Measurements from ENCODE around the gene PDLIM1. TPM values are rescaled to one million over a fixed set of nuclear protein-coding genes. Genes with fewer than 3 reads are reported as not detected.

PDLIM1 gene
- total and polyA plus RNA-seq, 10 of the 15 experiments (the other 5 are each of a cell fraction or from before 2014, with no cell fraction given), result 95.7 to 714 (median 309) TPM

GRCh38 chr10:95278061-95278988 lies 12.5 kb downstream of the PDLIM1 start:
- intact Hi-C loops (cut with micrococcal nuclease; ENCODE audit: unreplicated experiment), result no loop called here
- Histone ChIP-seq H3K4me2 (ENCODE audit: control insufficient read depth, insufficient read depth) (peak overlapping the region; percentile 34), H3K9me3 (replicated peaks; ENCODE audit: control insufficient read depth, insufficient read depth, low read length) (no peaks in the 10 kb centered on the region; the same call in 2 of the 3 replicates), H3K36me3 (ENCODE audit: control insufficient read depth in 2 of 2, insufficient read depth in 2 of 2, low read length in 1 of 2) (peaks cover 4 to 12% of the 10 kb centered on the region in 2 experiments), H2AFZ (ENCODE audit: control insufficient read depth, low read depth, low read length) (no peak overlapping the region), H3K9ac (ENCODE audit: control insufficient read depth, insufficient read depth, low read length) (no peak overlapping the region), H3K4me3 (no peak overlapping the region), H3K27ac (ENCODE audit: control insufficient read depth, insufficient read depth) (no peak overlapping the region; the same call in 1 of the 2 replicates), H3K4me1 (ENCODE audit: control insufficient read depth, insufficient read depth, low read length) (peaks cover 30% of the 10 kb centered on the region), H3K79me2 (ENCODE audit: control insufficient read depth, insufficient read depth, low read length) (peaks cover 100% of the 10 kb centered on the region), H4K20me1 (ENCODE audit: control insufficient read depth, insufficient read depth) (peaks cover 18% of the 10 kb centered on the region), H3K27me3 (replicated peaks in 1 of 2; ENCODE audit: control insufficient read depth in 2 of 2, insufficient read depth in 2 of 2, low read length in 1 of 2) (no peaks in the 10 kb centered on the region)
- in situ Hi-C loops (cut with MboI), result no loop called here
- 83% methylated on average over 6 of the region's 6 CpGs for WGBS (ENCODE audit: insufficient coverage, insufficient replicate concordance, low lambda C conversion rate, missing lambda C conversion rate)
- POLR2A ChIA-PET, result interaction anchor here (0.9 to 2.3 kb wide), 7 partner anchors 10 to 39 kb away, joined by 3 to 12 read pairs (median 4); no protein-coding TSS in a partner anchor
- RAD21 ChIA-PET (ENCODE audit: unreplicated experiment), result interaction anchor here (0.6 to 5.2 kb wide), 11 partner anchors 7 to 84 kb away, joined by 3 to 21 read pairs (median 4); no protein-coding TSS in a partner anchor
- FAIRE-seq (no peak), ATAC-seq (no peak; the same call in 1 of the 3 replicates), DNase-seq (ENCODE audit: low read depth, low spot score) (no peak)
- no peak for TF ChIP-seq NFIC (IDR thresholded peaks at IDR 0.05; ENCODE audit: low read depth, low read length)
- no peak for TF ChIP-seq ZNF592 (IDR thresholded peaks at IDR 0.05)
- peak; percentile 16; the same call in 1 of the 2 replicates for TF ChIP-seq HDGF (IDR thresholded peaks at IDR 0.05)
- TF ChIP-seq HDAC6 (IDR thresholded peaks at IDR 0.05; ENCODE audit: unreplicated experiment), result no peak
- no peak for TF ChIP-seq MXI1 (IDR thresholded peaks at IDR 0.05; ENCODE audit: low read depth, low read length)
- no peak for TF ChIP-seq SRF (IDR thresholded peaks at IDR 0.05; ENCODE audit: low read depth in 2 of 2, low read length in 2 of 2)
- no peak for TF ChIP-seq NKRF (conservative IDR thresholded peaks at IDR 0.05)
- no TSS peak for BruUV-seq (replicated peaks)
- SMC1A ChIA-PET (ENCODE audit: uncharacterized antibody, unreplicated experiment), result interaction anchor here (0.7 to 14.9 kb wide), 13 partner anchors 9 to 322 kb away, joined by 3 to 313 read pairs (median 3); no protein-coding TSS in a partner anchor
- CTCF ChIA-PET, result interaction anchor here (1.1 to 16.6 kb wide), 4 partner anchors 10 to 84 kb away, joined by 3 to 348 read pairs (median 98); no protein-coding TSS in a partner anchor

Measured in GM12878 (cell line).